IMR-90 (cell line): ENCODE measurements around the gene FAM168A. TPM values are rescaled to one million over a fixed set of nuclear protein-coding genes. Genes with fewer than 3 reads are reported as not detected.

ENCODE experiments used
- ATAC-seq: fragments of 200-7000 bp; cut with Tn5 transposase; 2 replicates; pipeline ENCODE4 v1.9.1; 2020; ENCODE audit warnings: low read depth, mild to moderate bottlenecking, moderate library complexity
- BruUV-seq: library from RNA; stranded (reverse); fragments of 400-500 nt; replicated peaks from 2 replicates; lab custom pipeline; 2021; lab: Mats Ljungman, UMichigan
- CTCF ChIA-PET: fragments of 300-600 bp; formaldehyde crosslinking; extraction: SDS; loops from one replicate; lab custom pipeline; 2021; ENCODE audit warnings: antibody characterized with exemption; lab: Yijun Ruan, JAX
- POLR2A ChIA-PET: fragments of 300-600 bp; sonication (Branson Sonifier 250); formaldehyde crosslinking; loops from one replicate; lab custom pipeline; 2022; ENCODE audit warnings: antibody characterized with exemption; ENCODE audit not compliant: unreplicated experiment; lab: Charles Lee
- DNase-seq: peaks from one replicate; pipeline ENCODE4 v3.0.0; 2013
- H2AFZ ChIP-seq: replicated peaks from 2 replicates; pipeline ENCODE3; 2013; ENCODE audit warnings: low read length, mild to moderate bottlenecking; ENCODE audit not compliant: poor library complexity
- H2AK5ac ChIP-seq: 2 replicates; pipeline ENCODE4 v1.6.1; 2013; ENCODE audit warnings: low read depth, low read length, inconsistent platforms
- H2AK9ac ChIP-seq: replicated peaks from 2 replicates; pipeline ENCODE3; 2013; ENCODE audit warnings: mild to moderate bottlenecking, low read depth, low read length, moderate library complexity; ENCODE audit not compliant: poor library complexity
- H2BK120ac ChIP-seq: 2 replicates; pipeline ENCODE4 v1.6.1; 2013; ENCODE audit warnings: low read depth, low read length, inconsistent platforms
- H2BK15ac ChIP-seq: 3 replicates; pipeline ENCODE4 v1.6.1; 2013; ENCODE audit warnings: low read depth, low read length, inconsistent platforms
- H2BK20ac ChIP-seq: 2 replicates; pipeline ENCODE4 v1.6.1; 2013; ENCODE audit warnings: low read depth, mild to moderate bottlenecking, inconsistent platforms, low read length, moderate library complexity
- H2BK5ac ChIP-seq: 2 replicates; pipeline ENCODE4 v1.6.1; 2013; ENCODE audit warnings: mild to moderate bottlenecking, low read depth, low read length, inconsistent platforms; ENCODE audit not compliant: poor library complexity, severe bottlenecking
- H3K14ac ChIP-seq: replicated peaks from 2 replicates; pipeline ENCODE4 v1.6.1; 2013; ENCODE audit warnings: low read depth, low read length, inconsistent platforms
- H3K18ac ChIP-seq: 2 replicates; pipeline ENCODE4 v1.6.1; 2013; ENCODE audit warnings: low read depth, low read length, control low read depth
- H3K23ac ChIP-seq: 2 replicates; pipeline ENCODE4 v1.6.1; 2013; ENCODE audit warnings: low read depth, low read length, inconsistent platforms
- H3K27ac ChIP-seq: 2 replicates; pipeline ENCODE4 v1.5.1; 2013; ENCODE audit warnings: mild to moderate bottlenecking, control low read depth, low read length; ENCODE audit not compliant: insufficient read depth
- H3K27me3 ChIP-seq: 2 replicates; pipeline ENCODE4 v1.6.1; 2013; ENCODE audit warnings: low read length; ENCODE audit not compliant: control insufficient read depth, insufficient read depth
- H3K36me3 ChIP-seq: 2 replicates; pipeline ENCODE4 v1.6.1; 2013; ENCODE audit warnings: low read length, mixed read lengths; ENCODE audit not compliant: control insufficient read depth, insufficient read depth
- H3K4ac ChIP-seq: 2 replicates; pipeline ENCODE4 v1.6.1; 2013; ENCODE audit warnings: low read depth, low read length, inconsistent platforms
- H3K4me1 ChIP-seq: 2 replicates; pipeline ENCODE4 v1.6.1; 2013; ENCODE audit warnings: low read length, mixed read lengths; ENCODE audit not compliant: control insufficient read depth, insufficient read depth
- H3K4me2 ChIP-seq: 2 replicates; pipeline ENCODE4 v1.6.1; 2013; ENCODE audit warnings: low read depth, mild to moderate bottlenecking, control low read depth, low read length, moderate library complexity
- H3K4me3 ChIP-seq: 2 replicates; pipeline ENCODE4 v1.5.1; 2013; ENCODE audit warnings: low read depth, mild to moderate bottlenecking, control low read depth, low read length, moderate library complexity; ENCODE audit not compliant: insufficient read depth
- H3K56ac ChIP-seq: 2 replicates; pipeline ENCODE4 v1.6.1; 2013; ENCODE audit warnings: low read length, inconsistent platforms; ENCODE audit not compliant: insufficient read depth; ENCODE audit errors: extremely low read depth
- H3K79me1 ChIP-seq, 2 experiments: 2 replicates each; pipeline ENCODE4 v1.6.1; 2013; ENCODE audit warnings: low read length in 2 of 2, inconsistent platforms in 1 of 2, low read depth in 1 of 2
- H3K9ac ChIP-seq: 2 replicates; pipeline ENCODE4 v1.6.1; 2013; ENCODE audit warnings: low read depth, low read length, control low read depth
- H3K9me1 ChIP-seq: 2 replicates; pipeline ENCODE4 v1.6.1; 2013; ENCODE audit warnings: low read length, inconsistent platforms; ENCODE audit not compliant: insufficient read depth
- H3K9me3 ChIP-seq: 2 replicates; pipeline ENCODE4 v1.6.1; 2013; ENCODE audit warnings: low read length; ENCODE audit not compliant: control insufficient read depth, insufficient read depth
- H4K20me1 ChIP-seq: 2 replicates; pipeline ENCODE4 v1.6.1; 2013; ENCODE audit warnings: low read length, inconsistent platforms; ENCODE audit not compliant: insufficient read depth
- H4K5ac ChIP-seq: 2 replicates; pipeline ENCODE4 v1.6.1; 2013; ENCODE audit warnings: mild to moderate bottlenecking, low read depth, low read length, control low read depth
- H4K8ac ChIP-seq, 2 experiments: 2 replicates each; pipeline ENCODE4 v1.6.1; 2013; ENCODE audit warnings: low read depth in 2 of 2, low read length in 2 of 2, control low read depth in 1 of 2, inconsistent platforms in 1 of 2
- H4K91ac ChIP-seq: 2 replicates; pipeline ENCODE4 v1.6.1; 2013; ENCODE audit warnings: low read depth, low read length, inconsistent platforms; ENCODE audit not compliant: insufficient read depth
- BHLHE40 ChIP-seq: fragments of 150-350 bp; IDR thresholded peaks from 2 replicates; pipeline ENCODE4 v1.6.1; 2016; ENCODE audit warnings: mild to moderate bottlenecking, low read depth, low read length
- CEBPB ChIP-seq: IDR thresholded peaks from 2 replicates; pipeline ENCODE4 v1.6.1; 2012; ENCODE audit warnings: low read depth, low read length, improper control_type of control experiment
- CHD1 ChIP-seq: IDR thresholded peaks from 2 replicates; pipeline ENCODE4 v1.6.1; 2012; ENCODE audit warnings: low read depth, low read length, improper control_type of control experiment
- CTCF ChIP-seq: conservative IDR thresholded peaks from 2 replicates; pipeline ENCODE4 v1.5.1; 2012; ENCODE audit warnings: mild to moderate bottlenecking, low read depth, low read length, improper control_type of control experiment
- ELK1 ChIP-seq: fragments of 150-350 bp; IDR thresholded peaks from 2 replicates; pipeline ENCODE4 v1.6.1; 2016; ENCODE audit warnings: low read depth, mild to moderate bottlenecking, low read length, moderate library complexity, borderline replicate concordance
- FOS ChIP-seq: fragments of 150-350 bp; IDR thresholded peaks from 2 replicates; pipeline ENCODE4 v1.6.1; 2016; ENCODE audit warnings: low read depth, low read length
- MAFK ChIP-seq: IDR thresholded peaks from 2 replicates; pipeline ENCODE4 v1.6.1; 2012; ENCODE audit warnings: low read depth, low read length, improper control_type of control experiment
- MAZ ChIP-seq: IDR thresholded peaks from 2 replicates; pipeline ENCODE4 v1.6.1; 2012; ENCODE audit warnings: low read depth, mild to moderate bottlenecking, low read length, improper control_type of control experiment, moderate library complexity, borderline replicate concordance
- MXI1 ChIP-seq: IDR thresholded peaks from 2 replicates; pipeline ENCODE4 v1.6.1; 2012; ENCODE audit warnings: low read depth, mild to moderate bottlenecking, low read length, moderate library complexity, borderline replicate concordance
- NFE2L2 ChIP-seq: fragments of 150-350 bp; IDR thresholded peaks from 2 replicates; pipeline ENCODE4 v1.6.1; 2016; ENCODE audit warnings: low read depth, mild to moderate bottlenecking, low read length
- POLR2A ChIP-seq: IDR thresholded peaks from 2 replicates; pipeline ENCODE4 v1.6.1; 2012; ENCODE audit warnings: mild to moderate bottlenecking, low read depth, low read length
- RAD21 ChIP-seq: IDR thresholded peaks from 2 replicates; pipeline ENCODE4 v1.6.1; 2012; ENCODE audit warnings: low read length, improper control_type of control experiment
- RCOR1 ChIP-seq: IDR thresholded peaks from 2 replicates; pipeline ENCODE4 v1.6.1; 2012; ENCODE audit warnings: mild to moderate bottlenecking, low read length, improper control_type of control experiment; ENCODE audit not compliant: insufficient replicate concordance
- RFX5 ChIP-seq: IDR thresholded peaks from 2 replicates; pipeline ENCODE4 v1.8.0; 2012; ENCODE audit warnings: low read depth, mild to moderate bottlenecking, low read length, moderate library complexity
- SMC3 ChIP-seq: fragments of 150-350 bp; IDR thresholded peaks from 2 replicates; pipeline ENCODE4 v1.6.1; 2016; ENCODE audit warnings: low read depth, mild to moderate bottlenecking, antibody characterized with exemption, low read length, moderate library complexity
- USF2 ChIP-seq: fragments of 150-350 bp; IDR thresholded peaks from 2 replicates; pipeline ENCODE4 v1.6.1; 2017; ENCODE audit warnings: mild to moderate bottlenecking, antibody characterized with exemption, low read length, low read depth
- WGBS, 2 experiments: methylation state at CpG; one replicate each; pipeline versions ENCODE4 v1.1.5 to v1.1.7; 2013; ENCODE audit warnings: missing lambda C conversion rate in 2 of 2; ENCODE audit not compliant: insufficient read length in 1 of 2; ENCODE audit errors: extremely low coverage in 2 of 2; 5-methylcytosine and 5-hydroxymethylcytosine counted together
- dilution Hi-C: fragments of 300-500 bp; cut with HindIII; formaldehyde crosslinking; loops from one replicate; pipeline ENCODE4 v1.14.3; 2018; ENCODE audit warnings: low sequenced_read_pairs; ENCODE audit not compliant: unreplicated experiment
- in situ Hi-C: fragments of 300-500 bp; cut with MboI; formaldehyde crosslinking; loops from 3 replicates; pipeline ENCODE4 v1.14.3; 2019; ENCODE audit warnings: low sequenced_read_pairs, inconsistent platforms, mixed read lengths
- intact Hi-C: fragments of 100-400 bp; cut with micrococcal nuclease; formaldehyde crosslinking; loops from 2 replicates; pipeline ENCODE4 v1.10.0; 2022
- polyA plus RNA-seq, 3 experiments: library from polyadenylated mRNA; depleted of rRNA; stranded (reverse); fragments of >200 nt; gene quantifications; 2 replicates each; pipeline ENCODE4 v1.2.3, GENCODE V29; 2012; ENCODE audit warnings: low replicate concordance in 1 of 3
- total RNA-seq: library from RNA; depleted of rRNA; stranded (reverse); fragments of >200 nt; gene quantifications from 2 replicates; pipeline ENCODE4 v1.2.3, GENCODE V29; 2012

The FAM168A gene
- total and polyA plus RNA-seq, 2 of the 4 experiments (the other 2 are of a cell fraction), result 13.1 to 22.8 TPM

- H3K4me3 ChIP-seq, result no peak overlapping the region
- H4K5ac ChIP-seq, result no peak overlapping the region
- H2AFZ ChIP-seq, result no peak overlapping the region
- in situ Hi-C loops, result no loop called here
- ChIA-PET POLR2A (no interaction called here), CTCF (no interaction called here)
- H3K9me1 ChIP-seq, result peaks cover 17% of the 10 kb centered on the region
- H3K14ac ChIP-seq, result 0 out of 2 replicates have a peak overlapping the region, but pooled peaks have one; percentile 17
- H3K4me2 ChIP-seq, result no peak overlapping the region; the same call in 1 of the 2 replicates
- no peaks in the 10 kb centered on the region for H3K27me3 ChIP-seq
- H3K4me1 ChIP-seq, result peaks cover 8% of the 10 kb centered on the region
- H4K20me1 ChIP-seq, result no peaks in the 10 kb centered on the region; the same call in 1 of the 2 replicates
- H3K18ac ChIP-seq, result no peak overlapping the region
- H2AK5ac ChIP-seq, result peak overlapping the region; percentile 82; the same call in 1 of the 2 replicates
- H3K9me3 ChIP-seq, result no peaks in the 10 kb centered on the region
- peak overlapping the region; percentile 36; the same call in 1 of the 2 replicates for H3K4ac ChIP-seq
- H2BK15ac ChIP-seq, result no peak overlapping the region
- H3K9ac ChIP-seq, result no peak overlapping the region
- H2BK120ac ChIP-seq, result no peak overlapping the region
- H3K56ac ChIP-seq, result no peak overlapping the region
- H4K8ac ChIP-seq, result peak overlapping the region in 1 of 2 experiments; percentile 5; a peak in 1 of 4 replicates
- H2BK20ac ChIP-seq, result 0 out of 2 replicates have a peak overlapping the region, but pooled peaks have one; percentile 33
- H2BK5ac ChIP-seq, result no peak overlapping the region
- H3K27ac ChIP-seq, result no peak overlapping the region
- no peak overlapping the region for H3K23ac ChIP-seq
- peaks cover 21% of the 10 kb centered on the region for H3K36me3 ChIP-seq
- H4K91ac ChIP-seq, result no peak overlapping the region
- whole genome bisulfite sequencing, 2 experiments, result 83% methylated on average over 1 of the region's 1 CpG; no CpG with 5 or more reads in 1 of the 2 experiments
- no TSS peak for BruUV-seq
- H3K79me1 ChIP-seq, result peaks cover 3 to 9% of the 10 kb centered on the region in 2 experiments; a peak in 3 of 4 replicates
- intact Hi-C loops, result no loop called here
- no peak for TF ChIP-seq SMC3
- no peak for TF ChIP-seq ELK1
- TF ChIP-seq FOS, result no peak
- no peak for TF ChIP-seq RCOR1
- no peak for TF ChIP-seq CEBPB
- no peak for TF ChIP-seq CHD1
- TF ChIP-seq CTCF, result no peak
- no peak for TF ChIP-seq USF2
- no peak for TF ChIP-seq RAD21
- TF ChIP-seq MAZ, result no peak
- TF ChIP-seq MAFK, result no peak
- no peak for TF ChIP-seq NFE2L2
- TF ChIP-seq MXI1, result no peak
- TF ChIP-seq POLR2A, result no peak
- TF ChIP-seq BHLHE40, result no peak
- no peak for TF ChIP-seq RFX5
- ATAC-seq (peak; percentile 51; the same call in 1 of the 2 replicates), DNase-seq (no peak)
- no peak overlapping the region for H2AK9ac ChIP-seq
- dilution Hi-C loops, result no loop called here
Observed at GRCh38 chr11:73410627-73411026, 187.3 kb downstream of the FAM168A start.
